SK-N-SH (cell line): ENCODE results near the gene ZNF32. TPM values are rescaled to one million over a fixed set of nuclear protein-coding genes. Genes with fewer than 3 reads are reported as not detected.

Experiments
- CTCF ChIA-PET: fragments of 300-600, 350-600 bp; formaldehyde crosslinking; extraction: SDS; loops from one replicate; lab custom pipeline; 2021; lab: Yijun Ruan, JAX
- POLR2A ChIA-PET: fragments of 350-600 bp; sonication (Branson Sonifier 250); formaldehyde crosslinking; extraction: SDS; loops from one replicate; lab custom pipeline; 2020; ENCODE audit warnings: antibody characterized with exemption, inconsistent platforms; lab: Yijun Ruan, JAX
- DNase-seq: peaks from one replicate; pipeline ENCODE4 v3.0.0; 2012
- H2AFZ ChIP-seq: fragments of 200-600 bp; sonication (generic); 2 replicates; pipeline ENCODE4 v1.8.1; 2016; ENCODE audit warnings: antibody characterized with exemption, mild to moderate bottlenecking, low read depth
- H3F3A ChIP-seq: fragments of 200-600 bp; sonication (generic); replicated peaks from 2 replicates; pipeline ENCODE3; 2016; ENCODE audit warnings: antibody characterized with exemption, mild to moderate bottlenecking; ENCODE audit not compliant: insufficient read depth
- H3K27ac ChIP-seq, 2 experiments: fragments of 200-500 bp in 1 of 2; fragments of 200-600 bp in 1 of 2; sonication (Bioruptor generic) in 1 of 2; sonication (generic), shearing (Covaris generic) in 1 of 2; 2 replicates each; pipeline versions ENCODE4 v1.5.1 to v1.6.1; 2014 to 2016; ENCODE audit warnings: low read depth in 2 of 2, inconsistent platforms in 1 of 2, low read length in 1 of 2, mild to moderate bottlenecking in 1 of 2, mixed read lengths in 1 of 2
- H3K27me3 ChIP-seq: fragments of 200-600 bp; sonication (generic), shearing (Covaris generic); 2 replicates; pipeline ENCODE4 v1.6.1; 2016; ENCODE audit warnings: mixed run types; ENCODE audit not compliant: insufficient read depth
- H3K36me3 ChIP-seq, 2 experiments: fragments of 200-500 bp in 1 of 2; fragments of 200-600 bp in 1 of 2; sonication (Bioruptor generic) in 1 of 2; sonication (generic) in 1 of 2; replicated peaks in 1 of 2; 2 replicates each; pipeline versions ENCODE3 to v1.5.1; 2014 to 2016; ENCODE audit warnings: low read length in 1 of 2, mild to moderate bottlenecking in 1 of 2; ENCODE audit not compliant: insufficient read depth in 2 of 2, control insufficient read depth in 1 of 2
- H3K4me1 ChIP-seq, 2 experiments: fragments of 200-500 bp in 1 of 2; fragments of 200-600 bp in 1 of 2; sonication (Bioruptor generic) in 1 of 2; sonication (generic), shearing (Covaris generic) in 1 of 2; 2 replicates each; pipeline versions ENCODE4 v1.5.1 to v1.6.1; 2014 to 2016; ENCODE audit warnings: low read depth in 1 of 2, low read length in 1 of 2, mixed run types in 1 of 2; ENCODE audit not compliant: insufficient read depth in 2 of 2, control insufficient read depth in 1 of 2
- H3K4me2 ChIP-seq: fragments of 200-600 bp; sonication (generic), shearing (Covaris generic); 2 replicates; pipeline ENCODE4 v1.6.1; 2017; ENCODE audit warnings: mixed run types
- H3K4me3 ChIP-seq, 2 experiments: fragments of 200-500 bp in 1 of 2; fragments of 200-600 bp in 1 of 2; sonication (Bioruptor generic) in 1 of 2; sonication (generic), shearing (Covaris generic) in 1 of 2; 2 replicates each; pipeline versions ENCODE4 v1.5.1 to v1.8.1; 2014 to 2016; ENCODE audit warnings: low read depth in 2 of 2, inconsistent platforms in 1 of 2, low read length in 1 of 2, mild to moderate bottlenecking in 1 of 2, mixed read lengths in 1 of 2, moderate library complexity in 1 of 2
- H3K79me2 ChIP-seq: fragments of 200-600 bp; sonication (generic); 2 replicates; pipeline ENCODE4 v1.8.1; 2017; ENCODE audit warnings: mild to moderate bottlenecking; ENCODE audit not compliant: insufficient read depth
- H3K9ac ChIP-seq: fragments of 200-600 bp; sonication (generic); 2 replicates; pipeline ENCODE4 v1.6.1; 2017; ENCODE audit warnings: mixed run types
- H3K9me2 ChIP-seq: fragments of 200-600 bp; sonication (generic); 2 replicates; pipeline ENCODE4 v1.6.1; 2017; ENCODE audit warnings: mixed run types
- H3K9me3 ChIP-seq: fragments of 200-600 bp; sonication (generic); 2 replicates; pipeline ENCODE4 v1.6.1; 2017; ENCODE audit warnings: mixed run types, mild to moderate bottlenecking, moderate library complexity
- H4K20me1 ChIP-seq: fragments of 200-600 bp; sonication (generic); 2 replicates; pipeline ENCODE4 v1.6.1; 2017; ENCODE audit warnings: mild to moderate bottlenecking, mixed run types; ENCODE audit not compliant: insufficient read depth
- CTCF ChIP-seq: fragments of 200-600 bp; sonication (generic); IDR thresholded peaks from 2 replicates; pipeline ENCODE4 v1.6.1; 2017; ENCODE audit warnings: antibody characterized with exemption, mild to moderate bottlenecking, moderate library complexity
- EP300 ChIP-seq, 2 experiments: IDR thresholded peaks; 2 replicates each; pipeline versions ENCODE4 v1.4.0 to v1.6.1; 2012; ENCODE audit warnings: borderline replicate concordance in 1 of 2, low read depth in 1 of 2, low read length in 1 of 2
- FOSL2 ChIP-seq: IDR thresholded peaks from 2 replicates; pipeline ENCODE4 v1.4.0; 2012; ENCODE audit warnings: low read depth, mild to moderate bottlenecking, moderate library complexity, borderline replicate concordance
- GABPA ChIP-seq: IDR thresholded peaks from 2 replicates; pipeline ENCODE4 v1.4.0; 2012; ENCODE audit warnings: low read depth, mild to moderate bottlenecking
- MEF2A ChIP-seq: IDR thresholded peaks from 2 replicates; pipeline ENCODE4 v1.4.0; 2012; ENCODE audit warnings: low read depth, borderline replicate concordance
- RFX5 ChIP-seq: IDR thresholded peaks from 2 replicates; pipeline ENCODE4 v1.6.1; 2012; ENCODE audit warnings: mild to moderate bottlenecking, improper control_type of control experiment, low read length
- SMC3 ChIP-seq: IDR thresholded peaks from 2 replicates; pipeline ENCODE4 v1.6.1; 2012; ENCODE audit warnings: low read depth, low read length, improper control_type of control experiment
- TCF12 ChIP-seq: IDR thresholded peaks from 2 replicates; pipeline ENCODE4 v1.4.0; 2012
- TEAD4 ChIP-seq: IDR thresholded peaks from 2 replicates; pipeline ENCODE4 v1.4.0; 2012; ENCODE audit warnings: mild to moderate bottlenecking, borderline replicate concordance; ENCODE audit not compliant: insufficient read depth
- WGBS: methylation state at CpG from one replicate; pipeline ENCODE4 v1.1.6; 2017; ENCODE audit warnings: low lambda C conversion rate; 5-methylcytosine and 5-hydroxymethylcytosine counted together
- polyA plus RNA-seq, 3 experiments: library from polyadenylated mRNA; depleted of rRNA; stranded (reverse); fragments of >200 nt; gene quantifications; 2 replicates each; pipeline ENCODE4 v1.2.3, GENCODE V29; 2012
- TF ChIP-seq, protein P1 (sequence below): IDR thresholded peaks from 2 replicates; pipeline ENCODE4 v1.4.0; 2012; ENCODE audit warnings: low read depth, borderline replicate concordance
- TF ChIP-seq, protein P2 (sequence below): fragments of 150-350 bp; IDR thresholded peaks from 2 replicates; pipeline ENCODE4 v1.6.1; 2016; ENCODE audit warnings: mild to moderate bottlenecking, low read depth, low read length

ZNF32 gene
- polyA plus RNA-seq, 1 of the 3 experiments (the other 2 are of a cell fraction): 27.2 TPM

DNA sequence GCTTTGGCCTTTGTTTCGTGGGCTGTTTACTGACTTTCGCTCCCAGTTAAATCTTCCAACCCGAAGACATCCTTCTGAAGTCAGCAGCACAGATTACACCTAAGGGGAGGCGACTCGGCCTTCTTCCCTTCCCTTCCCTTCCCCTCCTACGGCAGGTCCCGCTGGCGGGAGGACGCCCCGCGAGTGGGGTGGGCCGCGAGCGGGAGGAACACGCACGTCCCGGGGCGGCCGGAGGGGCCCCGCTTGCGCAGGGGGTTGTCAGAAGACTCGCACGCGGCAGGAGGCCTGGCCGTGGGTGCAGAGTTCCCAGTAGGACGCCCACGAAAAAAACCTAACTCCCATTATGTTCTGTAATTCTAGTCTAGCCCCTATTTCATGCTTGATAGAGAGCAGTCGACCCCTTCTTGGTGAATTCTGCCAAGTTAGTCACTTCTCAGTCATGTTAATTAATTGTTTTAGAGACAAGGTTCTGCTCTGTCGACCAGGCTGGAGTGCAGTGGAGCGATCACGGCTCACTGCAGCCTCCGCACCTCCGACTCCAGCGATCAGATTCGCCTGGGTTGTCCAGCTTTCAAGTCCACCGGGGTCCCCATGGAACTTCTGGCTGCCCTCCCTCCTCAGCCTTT, 19.2 kb upstream of the ZNF32 start:
- H3K27me3 ChIP-seq: no peaks in the 10 kb centered on the region; the same call in 1 of the 2 replicates
- no peaks in the 10 kb centered on the region for H3K79me2 ChIP-seq
- H4K20me1 ChIP-seq: no peaks in the 10 kb centered on the region
- no peaks in the 10 kb centered on the region for H3K36me3 ChIP-seq
- CTCF ChIA-PET: interaction anchor here (0.6 to 9.6 kb wide), 8 partner anchors 15 to 1197 kb away, joined by 3 to 142 read pairs (median 4); partner anchors contain the start of gene CXCL12
- H3K4me3 ChIP-seq: no peak overlapping the region
- H3K9me3 ChIP-seq: no peaks in the 10 kb centered on the region
- no peak overlapping the region for H3K4me2 ChIP-seq
- no peak for TF ChIP-seq MEF2A
- TF ChIP-seq, all 33 proteins: peak for 0
- Histone ChIP-seq H2AFZ (peak overlapping the region; percentile 19; the same call in 1 of the 2 replicates), H3F3A (no peaks in the 10 kb centered on the region), H3K4me1 (no peaks in the 10 kb centered on the region; a peak in 1 of 4 replicates), H3K27ac (no peak overlapping the region), H3K9me2 (no peaks in the 10 kb centered on the region), H3K9ac (no peak overlapping the region)
- DNase-seq: no peak
- 80% methylated on average over 25 of the region's 36 CpGs for WGBS
- POLR2A ChIA-PET: no interaction called here

DNA sequence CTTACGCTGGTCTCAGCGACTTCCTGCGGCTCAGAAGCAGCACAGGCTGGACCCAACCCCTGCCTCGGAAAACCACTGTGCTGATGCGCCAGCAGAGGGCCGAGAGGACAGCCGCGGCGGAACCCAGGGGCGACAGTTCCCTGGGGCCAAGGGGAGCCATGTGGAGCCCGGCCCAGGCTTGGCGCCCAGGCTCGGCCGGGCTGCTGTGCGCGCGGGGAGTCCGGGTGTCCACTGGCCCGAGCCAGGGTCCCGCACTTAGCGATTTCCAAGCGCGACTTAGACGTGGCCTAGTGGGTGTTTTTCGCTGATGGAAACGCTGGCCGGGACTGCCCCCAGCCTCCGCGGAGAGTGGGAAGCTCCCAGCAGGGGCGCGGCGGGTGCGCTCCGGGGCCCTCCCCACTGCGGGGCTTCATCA, 18.6 kb upstream of the ZNF32 start:
- H3K36me3 ChIP-seq: no peaks in the 10 kb centered on the region
- 13% methylated on average over 13 of the region's 35 CpGs for WGBS
- H3K9me3 ChIP-seq: no peaks in the 10 kb centered on the region
- ChIA-PET CTCF (interaction anchor here (0.6 to 9.6 kb wide), 8 partner anchors 15 to 1197 kb away, joined by 3 to 142 read pairs (median 4); partner anchors contain the start of gene CXCL12), POLR2A (interaction anchor here (1.0 kb wide), 1 partner anchor 19 kb away, joined by 7 read pairs; the partner anchor contains the start of gene ZNF32)
- H3K79me2 ChIP-seq: no peaks in the 10 kb centered on the region
- peak overlapping the region in 1 of 2 experiments; percentile 4; a peak in 2 of 4 replicates for H3K4me3 ChIP-seq
- no peaks in the 10 kb centered on the region; the same call in 1 of the 2 replicates for H3K27me3 ChIP-seq
- H3K4me2 ChIP-seq: peak overlapping the region; percentile 28; the same call in 1 of the 2 replicates
- no peaks in the 10 kb centered on the region for H4K20me1 ChIP-seq
- H3F3A ChIP-seq: no peaks in the 10 kb centered on the region
- H3K27ac ChIP-seq: no peak overlapping the region
- DNase-seq: peak; percentile 86
- no peaks in the 10 kb centered on the region; a peak in 1 of 4 replicates for H3K4me1 ChIP-seq
- no peak overlapping the region for H3K9ac ChIP-seq
- peak overlapping the region; percentile 19; the same call in 1 of the 2 replicates for H2AFZ ChIP-seq
- no peak for TF ChIP-seq MEF2A
- no peak for TF ChIP-seq EP300 (IDR thresholded peaks at IDR 0.05; ENCODE audit: borderline replicate concordance in 1 of 2, low read depth in 1 of 2, low read length in 1 of 2)
- peak; percentile 40 for TF ChIP-seq CTCF
- TF ChIP-seq RFX5: no peak
- no peak for TF ChIP-seq TCF12
- TF ChIP-seq SMC3: peak; percentile 23; the same call in 1 of the 2 replicates
- TF ChIP-seq FOSL2: no peak
- TF ChIP-seq, protein P1, sequence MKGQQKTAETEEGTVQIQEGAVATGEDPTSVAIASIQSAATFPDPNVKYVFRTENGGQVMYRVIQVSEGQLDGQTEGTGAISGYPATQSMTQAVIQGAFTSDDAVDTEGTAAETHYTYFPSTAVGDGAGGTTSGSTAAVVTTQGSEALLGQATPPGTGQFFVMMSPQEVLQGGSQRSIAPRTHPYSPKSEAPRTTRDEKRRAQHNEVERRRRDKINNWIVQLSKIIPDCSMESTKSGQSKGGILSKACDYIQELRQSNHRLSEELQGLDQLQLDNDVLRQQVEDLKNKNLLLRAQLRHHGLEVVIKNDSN: no peak
- TF ChIP-seq, protein P2, sequence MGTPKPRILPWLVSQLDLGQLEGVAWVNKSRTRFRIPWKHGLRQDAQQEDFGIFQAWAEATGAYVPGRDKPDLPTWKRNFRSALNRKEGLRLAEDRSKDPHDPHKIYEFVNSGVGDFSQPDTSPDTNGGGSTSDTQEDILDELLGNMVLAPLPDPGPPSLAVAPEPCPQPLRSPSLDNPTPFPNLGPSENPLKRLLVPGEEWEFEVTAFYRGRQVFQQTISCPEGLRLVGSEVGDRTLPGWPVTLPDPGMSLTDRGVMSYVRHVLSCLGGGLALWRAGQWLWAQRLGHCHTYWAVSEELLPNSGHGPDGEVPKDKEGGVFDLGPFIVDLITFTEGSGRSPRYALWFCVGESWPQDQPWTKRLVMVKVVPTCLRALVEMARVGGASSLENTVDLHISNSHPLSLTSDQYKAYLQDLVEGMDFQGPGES: no peak
- TF ChIP-seq TEAD4: no peak
- no peak for TF ChIP-seq GABPA
- no peaks in the 10 kb centered on the region for H3K9me2 ChIP-seq
